ENCODE data around the gene GRB10. TPM values are rescaled to one million over a fixed set of nuclear protein-coding genes. Genes with fewer than 3 reads are reported as not detected.

GRB10 gene
- total RNA-seq, 1 experiment from 2014 or later, result 38.3 TPM

- ATAC-seq (no peak), DNase-seq (ENCODE audit: low read depth, low spot score) (no peak)
- Histone ChIP-seq H3K9me3 (ENCODE audit: control insufficient read depth, insufficient read depth, low read depth, low read length) (no peaks in the 10 kb centered on the region), H3K36me3 (ENCODE audit: control insufficient read depth, insufficient read depth, low read length) (no peaks in the 10 kb centered on the region), H3K27ac (ENCODE audit: low read length) (no peak overlapping the region), H3K27me3 (ENCODE audit: control insufficient read depth, insufficient read depth, low read length) (no peaks in the 10 kb centered on the region), H3K4me3 (ENCODE audit: low read depth in 2 of 2, low read length in 2 of 2) (no peak overlapping the region), H3K4me1 (ENCODE audit: control insufficient read depth, insufficient read depth, low read length) (no peaks in the 10 kb centered on the region)
- intact Hi-C loops (cut with micrococcal nuclease; ENCODE audit: unreplicated experiment), result no loop called here
- POLR2A ChIA-PET, result no interaction called here
- CTCF ChIA-PET, result no interaction called here
- BruUV-seq (replicated peaks), result no TSS peak
- in situ Hi-C loops (cut with HindIII; ENCODE audit: low pct_unique_long_range_greater_than_20kb, low sequenced_read_pairs), result no loop called here
- TF ChIP-seq, protein P1, sequence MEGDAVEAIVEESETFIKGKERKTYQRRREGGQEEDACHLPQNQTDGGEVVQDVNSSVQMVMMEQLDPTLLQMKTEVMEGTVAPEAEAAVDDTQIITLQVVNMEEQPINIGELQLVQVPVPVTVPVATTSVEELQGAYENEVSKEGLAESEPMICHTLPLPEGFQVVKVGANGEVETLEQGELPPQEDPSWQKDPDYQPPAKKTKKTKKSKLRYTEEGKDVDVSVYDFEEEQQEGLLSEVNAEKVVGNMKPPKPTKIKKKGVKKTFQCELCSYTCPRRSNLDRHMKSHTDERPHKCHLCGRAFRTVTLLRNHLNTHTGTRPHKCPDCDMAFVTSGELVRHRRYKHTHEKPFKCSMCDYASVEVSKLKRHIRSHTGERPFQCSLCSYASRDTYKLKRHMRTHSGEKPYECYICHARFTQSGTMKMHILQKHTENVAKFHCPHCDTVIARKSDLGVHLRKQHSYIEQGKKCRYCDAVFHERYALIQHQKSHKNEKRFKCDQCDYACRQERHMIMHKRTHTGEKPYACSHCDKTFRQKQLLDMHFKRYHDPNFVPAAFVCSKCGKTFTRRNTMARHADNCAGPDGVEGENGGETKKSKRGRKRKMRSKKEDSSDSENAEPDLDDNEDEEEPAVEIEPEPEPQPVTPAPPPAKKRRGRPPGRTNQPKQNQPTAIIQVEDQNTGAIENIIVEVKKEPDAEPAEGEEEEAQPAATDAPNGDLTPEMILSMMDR (IDR thresholded peaks at IDR 0.05), result no peak
These were observed 136.6 kb downstream of the GRB10 start for GRCh38 chr7:50646069-50646468.

DNA sequence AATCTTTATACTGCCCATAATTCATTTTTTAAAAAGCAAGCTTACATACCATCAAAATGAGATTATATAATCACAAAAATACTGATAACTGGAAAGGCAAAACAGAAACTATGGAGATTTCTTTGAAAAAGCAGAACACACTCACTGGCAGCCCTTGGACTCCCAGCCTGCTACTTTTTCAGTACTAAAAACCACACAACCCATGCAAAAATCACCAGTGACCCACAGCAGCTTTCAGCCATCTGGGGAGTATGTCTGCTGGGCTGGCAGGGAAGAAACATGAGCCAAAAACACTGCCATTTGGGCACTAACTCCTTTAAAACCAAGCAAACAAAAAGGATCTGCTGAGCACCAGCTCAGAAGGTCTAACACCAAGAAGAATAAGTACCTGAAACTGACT is 137.5 kb downstream of the GRB10 start:
- ATAC-seq (no peak), DNase-seq (ENCODE audit: low read depth, low spot score) (no peak)
- no peaks in the 10 kb centered on the region for H3K27me3 ChIP-seq (ENCODE audit: control insufficient read depth, insufficient read depth, low read length)
- intact Hi-C loops (cut with micrococcal nuclease; ENCODE audit: unreplicated experiment), result no loop called here
- no TSS peak for BruUV-seq (replicated peaks)
- no peak overlapping the region for H3K4me3 ChIP-seq (ENCODE audit: low read depth in 2 of 2, low read length in 2 of 2)
- H3K36me3 ChIP-seq (ENCODE audit: control insufficient read depth, insufficient read depth, low read length), result no peaks in the 10 kb centered on the region
- POLR2A ChIA-PET, result no interaction called here
- no peaks in the 10 kb centered on the region for H3K4me1 ChIP-seq (ENCODE audit: control insufficient read depth, insufficient read depth, low read length)
- in situ Hi-C loops (cut with HindIII; ENCODE audit: low pct_unique_long_range_greater_than_20kb, low sequenced_read_pairs), result no loop called here
- no peak overlapping the region for H3K27ac ChIP-seq (ENCODE audit: low read length)
- CTCF ChIA-PET, result no interaction called here
- no peak for TF ChIP-seq TCF7L2 (IDR thresholded peaks at IDR 0.05; ENCODE audit: low read depth, low read length)
- no peak for TF ChIP-seq POLR2AphosphoS5 (IDR thresholded peaks at IDR 0.05; ENCODE audit: low read depth, low read length)
- TF ChIP-seq, protein P1 (IDR thresholded peaks at IDR 0.05), result no peak
- no peak for TF ChIP-seq REST (IDR thresholded peaks at IDR 0.05; ENCODE audit: insufficient read depth in 1 of 2, low read depth in 2 of 2, low read length in 1 of 2)
- TF ChIP-seq SIN3A (IDR thresholded peaks at IDR 0.05; ENCODE audit: borderline replicate concordance, insufficient read depth, low read depth, low read length), result no peak
- no peaks in the 10 kb centered on the region for H3K9me3 ChIP-seq (ENCODE audit: control insufficient read depth, insufficient read depth, low read depth, low read length)

DNA sequence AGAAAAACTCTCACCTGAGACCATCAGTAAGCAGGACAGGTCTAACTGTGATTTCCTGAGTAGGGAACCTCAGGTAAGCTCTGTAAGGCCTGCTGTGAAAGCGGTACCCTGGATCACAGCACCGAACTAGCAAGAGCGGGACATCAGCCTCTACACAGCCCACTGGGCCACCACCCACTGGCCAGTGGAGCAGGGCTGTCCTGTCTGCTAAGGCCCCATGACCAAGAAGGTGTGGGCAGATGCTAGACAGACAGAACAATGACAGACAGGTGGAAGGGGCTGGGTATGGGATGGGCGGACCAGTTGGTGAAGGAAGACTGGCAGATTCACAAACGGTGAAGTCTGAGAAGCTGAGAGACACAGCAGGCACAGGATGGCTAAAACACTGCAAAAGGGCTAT is 138.1 kb downstream of the GRB10 start:
- no TSS peak for BruUV-seq (replicated peaks)
- ATAC-seq (no peak), DNase-seq (ENCODE audit: low read depth, low spot score) (no peak)
- in situ Hi-C loops (cut with HindIII; ENCODE audit: low pct_unique_long_range_greater_than_20kb, low sequenced_read_pairs) (no loop called here), intact Hi-C loops (cut with micrococcal nuclease; ENCODE audit: unreplicated experiment) (no loop called here)
- ChIA-PET POLR2A (no interaction called here), CTCF (no interaction called here)
- H3K4me3 ChIP-seq (ENCODE audit: low read depth in 2 of 2, low read length in 2 of 2), result no peak overlapping the region
- H3K27me3 ChIP-seq (ENCODE audit: control insufficient read depth, insufficient read depth, low read length), result no peaks in the 10 kb centered on the region
- H3K27ac ChIP-seq (ENCODE audit: low read length), result no peak overlapping the region
- no peaks in the 10 kb centered on the region for H3K4me1 ChIP-seq (ENCODE audit: control insufficient read depth, insufficient read depth, low read length)
- no peak for TF ChIP-seq REST (IDR thresholded peaks at IDR 0.05; ENCODE audit: insufficient read depth in 1 of 2, low read depth in 2 of 2, low read length in 1 of 2)
- no peak for TF ChIP-seq SIN3A (IDR thresholded peaks at IDR 0.05; ENCODE audit: borderline replicate concordance, insufficient read depth, low read depth, low read length)
- TF ChIP-seq POLR2AphosphoS5 (IDR thresholded peaks at IDR 0.05; ENCODE audit: low read depth, low read length), result no peak
- TF ChIP-seq, protein P1 (IDR thresholded peaks at IDR 0.05), result no peak
- TF ChIP-seq TCF7L2 (IDR thresholded peaks at IDR 0.05; ENCODE audit: low read depth, low read length), result no peak
- no peaks in the 10 kb centered on the region for H3K36me3 ChIP-seq (ENCODE audit: control insufficient read depth, insufficient read depth, low read length)
- H3K9me3 ChIP-seq (ENCODE audit: control insufficient read depth, insufficient read depth, low read depth, low read length), result no peaks in the 10 kb centered on the region
